Embryonic facial prominence (tissue), 1 donor: ENCODE results near the gene PPP1R16B.

Experiments
- DNase-seq: peaks from one replicate; pipeline ENCODE4 v3.0.0-alpha.2; 2016; ENCODE audit errors: extremely low spot score

The PPP1R16B gene

GRCh38 chr20:38805502-38805957 is at the start of gene PPP1R16B:
PPP1R16B (plus strand) TSS chr20:38805697; CDS start chr20:38835926, 30,229 bp downstream.
- DNase-seq, result no peak

- no peak for DNase-seq
Observed at GRCh38 chr20:38757145-38757775, 48.2 kb upstream of the PPP1R16B start.

- DNase-seq, result no peak
Observed at GRCh38 chr20:38759106-38759505, 46.4 kb upstream of the PPP1R16B start.

GRCh38 chr20:38760978-38761377 is 44.5 kb upstream of the PPP1R16B start:
- no peak for DNase-seq

GRCh38 chr20:38762174-38762573 is 43.3 kb upstream of the PPP1R16B start:
- no peak for DNase-seq

GRCh38 chr20:38763616-38764015 is 41.9 kb upstream of the PPP1R16B start:
- no peak for DNase-seq

GRCh38 chr20:38764567-38765318 is 40.8 kb upstream of the PPP1R16B start:
- DNase-seq, result no peak

- no peak for DNase-seq
Observed at GRCh38 chr20:38766071-38766470, 39.4 kb upstream of the PPP1R16B start.

- no peak for DNase-seq
Observed at GRCh38 chr20:38769376-38770295, 35.9 kb upstream of the PPP1R16B start.

GRCh38 chr20:38770546-38770945 is 35.0 kb upstream of the PPP1R16B start:
- no peak for DNase-seq

- no peak for DNase-seq
Observed at GRCh38 chr20:38770970-38771369, 34.5 kb upstream of the PPP1R16B start.

- no peak for DNase-seq
Observed at GRCh38 chr20:38771621-38772020, 33.9 kb upstream of the PPP1R16B start.

- DNase-seq, result no peak
Observed at GRCh38 chr20:38774167-38774566, 31.3 kb upstream of the PPP1R16B start.

GRCh38 chr20:38776363-38776762 is 29.1 kb upstream of the PPP1R16B start:
- no peak for DNase-seq

GRCh38 chr20:38779247-38780097 is 26.0 kb upstream of the PPP1R16B start:
- DNase-seq, result no peak

GRCh38 chr20:38782275-38782674 is 23.2 kb upstream of the PPP1R16B start:
- no peak for DNase-seq

- no peak for DNase-seq
Observed at GRCh38 chr20:38787870-38788269, 17.6 kb upstream of the PPP1R16B start.

GRCh38 chr20:38789503-38790199 is 15.8 kb upstream of the PPP1R16B start:
- DNase-seq, result no peak

- DNase-seq, result no peak
Observed at GRCh38 chr20:38790200-38791053, 15.1 kb upstream of the PPP1R16B start.

- DNase-seq, result no peak
Observed at GRCh38 chr20:38791291-38791690, 14.2 kb upstream of the PPP1R16B start.
